Ovary (tissue), 9 donors: ENCODE measurements around the gene MICALL2. TPM values are rescaled to one million over a fixed set of nuclear protein-coding genes. Genes with fewer than 3 reads are reported as not detected.

Experiments used
- DNase-seq, 5 donors: peaks; one replicate each; pipeline ENCODE4 v3.0.0-alpha.2; 2019 to 2020
- H3K27ac ChIP-seq, 2 donors: fragments of 200-600 bp; one replicate each; pipeline versions ENCODE4 v1.5.1 to v1.8.0; 2019 to 2022
- H3K27me3 ChIP-seq: fragments of 200-600 bp; one replicate; pipeline ENCODE4 v1.8.0; 2022
- H3K36me3 ChIP-seq: fragments of 200-600 bp; sonication (generic); one replicate; pipeline ENCODE4 v1.5.1; 2019
- H3K4me1 ChIP-seq: one replicate; pipeline ENCODE4 v1.8.1; 2013; ENCODE audit warnings: mild to moderate bottlenecking, moderate library complexity; ENCODE audit not compliant: insufficient read depth
- H3K4me3 ChIP-seq: fragments of 200-600 bp; sonication (generic); one replicate; pipeline ENCODE4 v1.5.1; 2017
- H3K9me3 ChIP-seq, 2 donors: fragments of 200-600 bp in 1 of 2; sonication (generic) in 1 of 2; one replicate each; pipeline versions ENCODE4 v1.5.1 to v1.8.1; 2013 to 2019; ENCODE audit warnings: mild to moderate bottlenecking in 1 of 2, moderate library complexity in 1 of 2
- EP300 ChIP-seq: sonication (generic); formaldehyde crosslinking; IDR thresholded peaks from one replicate; pipeline ENCODE4 v1.6.1; 2017; ENCODE audit warnings: antibody characterized with exemption
- POLR2A ChIP-seq: fragments of 450-650 bp; IDR thresholded peaks from one replicate; pipeline ENCODE4 v1.6.1; 2017; ENCODE audit warnings: antibody characterized with exemption, mild to moderate bottlenecking, moderate library complexity
- WGBS, 3 donors: extraction: QIAGEN DNeasy Blood & Tissue Kit in 1 of 3; methylation state at CpG; one replicate each; pipeline versions ENCODE4 v1.1.5 to v1.1.7; 2013 to 2017; 5-methylcytosine and 5-hydroxymethylcytosine counted together
- intact Hi-C, 4 donors: fragments of 100-400 bp; cut with DNase I; formaldehyde crosslinking; loops; one replicate each; pipeline versions ENCODE4 v1.11.0 to v1.15.1; 2022 to 2023
- polyA plus RNA-seq, 2 donors: library from polyadenylated mRNA; stranded (reverse); fragments of 200-250 nt in 1 of 2; fragments of 350-450 nt in 1 of 2; fragmentation: Illumina TruSeq in 1 of 2; extraction: RNeasy Lipid Tissue Mini Kit (QIAGEN cat#74804) in 1 of 2; gene quantifications; one replicate each; pipeline ENCODE4 v1.2.3, GENCODE V29; 2013 to 2014
- total RNA-seq, 7 donors: library from RNA; depleted of rRNA in 2 of 7; stranded (reverse); fragments of >200 nt in 2 of 7; fragmentation: NEBNext Ultra II Directional in 3 of 7; extraction: Animal tissue kit (Norgen Biotek cat#: 25700) in 3 of 7; gene quantifications; one replicate each; pipeline versions ENCODE4 v1.1.0 to v1.2.4, GENCODE V29; 2016 to 2023
- TF ChIP-seq, protein P1 (sequence below), 3 donors: fragments of 450-650 bp in 2 of 3; fragments of 200-600 bp in 1 of 3; IDR thresholded peaks; one replicate each; pipeline versions ENCODE4 v1.5.1 to v1.8.0; 2016 to 2022; ENCODE audit warnings: antibody characterized with exemption in 3 of 3, mild to moderate bottlenecking in 1 of 3
- donor health status: DM: no; HTN: no; CAD: no; lungs with moderate emphysema.
- donor health status: DM: no; HTN: no; CAD: no.
- donor health status: Bipolar disorder and iron deficiency.
- donor health status: DM: yes; HTN: yes; CAD: no.
- donor health status: DM: no; HTN: no; CAD: no.
- donor health status: DM: yes; HTN: yes; CAD: no.

The MICALL2 gene
- total and polyA plus RNA-seq, 9 donors, result 0.95 to 13.4 (median 6.5) TPM

DNA sequence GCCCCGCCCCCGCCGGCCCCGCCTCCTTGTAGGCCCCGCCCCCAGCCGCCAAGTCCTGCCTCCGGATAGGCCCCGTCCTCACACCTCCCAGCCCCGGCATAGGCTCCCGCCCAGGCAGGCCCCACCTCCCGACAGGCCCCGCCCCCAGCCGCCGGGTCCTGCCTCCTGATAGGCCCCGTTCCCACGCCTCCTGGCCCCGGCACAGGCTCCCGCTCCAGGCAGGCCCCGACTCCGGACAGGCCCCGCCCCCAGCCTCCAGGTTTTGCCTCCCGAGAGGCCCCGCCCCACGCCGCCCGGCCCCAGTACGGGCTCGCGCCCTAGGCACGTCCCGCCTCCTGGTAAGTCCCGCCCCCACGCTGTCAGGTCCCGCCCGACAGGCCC lies 232 bp upstream of the MICALL2 start:
- intact Hi-C loops, result no loop called here
- Histone ChIP-seq H3K4me1 (peaks cover 9% of the 10 kb centered on the region), H3K4me3 (peak overlapping the region; percentile 54), H3K9me3 (no peaks in the 10 kb centered on the region), H3K27me3 (no peaks in the 10 kb centered on the region), H3K27ac (peak overlapping the region in 1 of 2 donors; percentile 21), H3K36me3 (no peaks in the 10 kb centered on the region)
- TF ChIP-seq EP300, result no peak
- TF ChIP-seq, protein P1, sequence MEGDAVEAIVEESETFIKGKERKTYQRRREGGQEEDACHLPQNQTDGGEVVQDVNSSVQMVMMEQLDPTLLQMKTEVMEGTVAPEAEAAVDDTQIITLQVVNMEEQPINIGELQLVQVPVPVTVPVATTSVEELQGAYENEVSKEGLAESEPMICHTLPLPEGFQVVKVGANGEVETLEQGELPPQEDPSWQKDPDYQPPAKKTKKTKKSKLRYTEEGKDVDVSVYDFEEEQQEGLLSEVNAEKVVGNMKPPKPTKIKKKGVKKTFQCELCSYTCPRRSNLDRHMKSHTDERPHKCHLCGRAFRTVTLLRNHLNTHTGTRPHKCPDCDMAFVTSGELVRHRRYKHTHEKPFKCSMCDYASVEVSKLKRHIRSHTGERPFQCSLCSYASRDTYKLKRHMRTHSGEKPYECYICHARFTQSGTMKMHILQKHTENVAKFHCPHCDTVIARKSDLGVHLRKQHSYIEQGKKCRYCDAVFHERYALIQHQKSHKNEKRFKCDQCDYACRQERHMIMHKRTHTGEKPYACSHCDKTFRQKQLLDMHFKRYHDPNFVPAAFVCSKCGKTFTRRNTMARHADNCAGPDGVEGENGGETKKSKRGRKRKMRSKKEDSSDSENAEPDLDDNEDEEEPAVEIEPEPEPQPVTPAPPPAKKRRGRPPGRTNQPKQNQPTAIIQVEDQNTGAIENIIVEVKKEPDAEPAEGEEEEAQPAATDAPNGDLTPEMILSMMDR (IDR thresholded peaks at IDR 0.05), result no peak
- no peak for TF ChIP-seq POLR2A
- WGBS, 3 donors, result 1 to 3% (median 1%) methylated on average over 13 to 35 of the region's 35 CpGs
- DNase-seq, result peak; percentile 99 to 100 (median 100)

DNA sequence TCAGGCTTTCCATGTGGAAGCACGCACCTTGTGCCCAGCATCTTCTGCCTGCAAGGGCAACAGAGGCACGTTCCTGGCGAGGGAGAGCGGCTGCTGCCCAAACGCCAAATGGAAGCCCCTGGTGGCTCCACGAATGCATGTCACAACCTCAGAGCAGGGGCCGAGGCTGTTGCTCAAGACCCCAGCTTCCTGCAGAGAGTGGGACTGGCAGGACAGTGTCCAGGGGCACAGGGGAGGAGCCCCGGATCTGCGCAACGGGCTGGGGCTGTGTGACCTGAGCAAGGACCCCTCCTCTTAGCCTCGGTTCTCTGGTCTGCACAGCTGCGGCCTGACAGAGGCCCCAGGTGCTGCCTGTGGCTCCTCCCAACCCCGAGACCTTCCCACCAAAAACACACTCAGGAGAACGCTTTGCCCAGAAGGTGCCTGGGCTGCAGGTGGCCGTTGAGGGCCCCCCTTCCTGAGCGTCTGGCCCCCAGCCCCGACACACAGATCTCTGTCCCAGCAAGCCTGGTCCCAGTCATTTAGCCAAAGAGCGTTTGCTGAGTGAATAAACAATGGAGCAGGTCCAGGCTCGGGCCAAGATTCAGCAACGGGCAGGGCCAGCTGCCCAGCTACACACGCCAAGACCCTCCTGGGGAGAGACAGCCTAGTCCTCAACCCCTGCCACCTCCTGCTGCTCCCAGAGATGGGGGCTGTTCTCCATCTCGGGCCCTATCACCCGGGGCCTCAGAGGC lies 1.2 kb downstream of the MICALL2 start:
- TF ChIP-seq POLR2A (no peak), EP300 (no peak)
- TF ChIP-seq, protein P1 (IDR thresholded peaks at IDR 0.05), result no peak
- DNase-seq, result no peak
- WGBS, 3 donors, result 28 to 39% (median 37%) methylated on average over 23 of the region's 23 CpGs
- Histone ChIP-seq H3K9me3 (no peaks in the 10 kb centered on the region), H3K27me3 (no peaks in the 10 kb centered on the region), H3K27ac (no peak overlapping the region), H3K4me1 (peaks cover 9% of the 10 kb centered on the region), H3K4me3 (peak overlapping the region; percentile 54), H3K36me3 (no peaks in the 10 kb centered on the region)
- intact Hi-C loops, result no loop called here

GRCh38 chr7:1457059-1457948 lies 2.0 kb downstream of the MICALL2 start:
- WGBS, 3 donors, result 71 to 74% (median 72%) methylated on average over 16 to 18 of the region's 18 CpGs
- Histone ChIP-seq H3K4me3 (no peak overlapping the region), H3K27me3 (no peaks in the 10 kb centered on the region), H3K36me3 (no peaks in the 10 kb centered on the region), H3K27ac (no peak overlapping the region), H3K4me1 (peaks cover 9% of the 10 kb centered on the region), H3K9me3 (no peaks in the 10 kb centered on the region)
- no peak for TF ChIP-seq POLR2A
- no peak for TF ChIP-seq EP300
- TF ChIP-seq, protein P1 (IDR thresholded peaks at IDR 0.05), result no peak
- intact Hi-C loops, result no loop called here
- DNase-seq, result no peak

GRCh38 chr7:1455955-1456354 lies 3.3 kb downstream of the MICALL2 start:
- Histone ChIP-seq H3K36me3 (no peaks in the 10 kb centered on the region), H3K27ac (no peak overlapping the region), H3K4me1 (peaks cover 9% of the 10 kb centered on the region), H3K4me3 (no peak overlapping the region), H3K27me3 (no peaks in the 10 kb centered on the region), H3K9me3 (no peaks in the 10 kb centered on the region)
- intact Hi-C loops, result no loop called here
- no peak for DNase-seq
- TF ChIP-seq POLR2A (no peak), EP300 (no peak)
- TF ChIP-seq, protein P1 (IDR thresholded peaks at IDR 0.05), result no peak
- WGBS, 3 donors, result 86 to 89% (median 87%) methylated on average over 13 of the region's 13 CpGs
